ENCODE measurements around the gene DSCAML1. TPM values are rescaled to one million over a fixed set of nuclear protein-coding genes. Genes with fewer than 3 reads are reported as not detected.

Gene DSCAML1
- total RNA-seq, 1 experiment from 2014 or later: not detected

DNA sequence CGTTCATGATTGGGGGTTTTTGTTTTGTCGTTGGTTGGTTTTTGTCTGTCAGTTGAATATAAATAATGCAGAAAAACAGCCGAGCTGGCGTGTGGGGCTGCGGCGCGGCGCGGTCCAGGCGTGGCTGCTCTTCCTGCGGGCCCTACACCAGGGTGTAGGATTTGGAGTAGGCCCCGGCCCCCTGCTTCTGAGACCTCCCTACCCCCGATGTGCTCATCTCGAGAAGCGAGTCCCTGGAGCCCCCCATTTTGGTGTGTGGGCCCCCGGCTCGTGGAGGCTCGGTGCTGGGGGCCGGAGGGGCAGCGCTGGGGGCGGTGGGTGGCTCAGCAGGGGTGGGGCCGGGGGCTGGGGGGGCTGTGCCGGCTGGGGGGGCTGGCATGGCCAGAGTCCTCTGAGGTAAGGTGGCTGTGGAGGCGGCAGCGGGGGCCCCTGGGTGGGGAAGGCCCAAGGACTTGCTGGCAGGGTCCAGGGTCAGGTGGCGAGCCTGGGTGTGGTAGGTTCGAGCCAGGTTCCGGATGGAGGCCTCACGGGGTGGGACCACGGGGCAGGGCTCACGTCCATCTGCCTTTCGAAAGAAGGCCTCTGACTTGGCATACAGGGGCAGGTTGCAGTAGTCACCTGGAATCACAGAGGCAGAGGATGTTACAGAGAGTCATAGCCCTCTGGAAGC, 368.7 kb downstream of the DSCAML1 start (continued):
- TF ChIP-seq, protein P1, sequence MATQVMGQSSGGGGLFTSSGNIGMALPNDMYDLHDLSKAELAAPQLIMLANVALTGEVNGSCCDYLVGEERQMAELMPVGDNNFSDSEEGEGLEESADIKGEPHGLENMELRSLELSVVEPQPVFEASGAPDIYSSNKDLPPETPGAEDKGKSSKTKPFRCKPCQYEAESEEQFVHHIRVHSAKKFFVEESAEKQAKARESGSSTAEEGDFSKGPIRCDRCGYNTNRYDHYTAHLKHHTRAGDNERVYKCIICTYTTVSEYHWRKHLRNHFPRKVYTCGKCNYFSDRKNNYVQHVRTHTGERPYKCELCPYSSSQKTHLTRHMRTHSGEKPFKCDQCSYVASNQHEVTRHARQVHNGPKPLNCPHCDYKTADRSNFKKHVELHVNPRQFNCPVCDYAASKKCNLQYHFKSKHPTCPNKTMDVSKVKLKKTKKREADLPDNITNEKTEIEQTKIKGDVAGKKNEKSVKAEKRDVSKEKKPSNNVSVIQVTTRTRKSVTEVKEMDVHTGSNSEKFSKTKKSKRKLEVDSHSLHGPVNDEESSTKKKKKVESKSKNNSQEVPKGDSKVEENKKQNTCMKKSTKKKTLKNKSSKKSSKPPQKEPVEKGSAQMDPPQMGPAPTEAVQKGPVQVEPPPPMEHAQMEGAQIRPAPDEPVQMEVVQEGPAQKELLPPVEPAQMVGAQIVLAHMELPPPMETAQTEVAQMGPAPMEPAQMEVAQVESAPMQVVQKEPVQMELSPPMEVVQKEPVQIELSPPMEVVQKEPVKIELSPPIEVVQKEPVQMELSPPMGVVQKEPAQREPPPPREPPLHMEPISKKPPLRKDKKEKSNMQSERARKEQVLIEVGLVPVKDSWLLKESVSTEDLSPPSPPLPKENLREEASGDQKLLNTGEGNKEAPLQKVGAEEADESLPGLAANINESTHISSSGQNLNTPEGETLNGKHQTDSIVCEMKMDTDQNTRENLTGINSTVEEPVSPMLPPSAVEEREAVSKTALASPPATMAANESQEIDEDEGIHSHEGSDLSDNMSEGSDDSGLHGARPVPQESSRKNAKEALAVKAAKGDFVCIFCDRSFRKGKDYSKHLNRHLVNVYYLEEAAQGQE (IDR thresholded peaks at IDR 0.05; ENCODE audit: low read depth): no peak
- no peak for TF ChIP-seq EGR1 (IDR thresholded peaks at IDR 0.05; ENCODE audit: low read depth)
- TF ChIP-seq RAD21 (IDR thresholded peaks at IDR 0.05; ENCODE audit: low read depth): no peak
- TF ChIP-seq, protein P2, sequence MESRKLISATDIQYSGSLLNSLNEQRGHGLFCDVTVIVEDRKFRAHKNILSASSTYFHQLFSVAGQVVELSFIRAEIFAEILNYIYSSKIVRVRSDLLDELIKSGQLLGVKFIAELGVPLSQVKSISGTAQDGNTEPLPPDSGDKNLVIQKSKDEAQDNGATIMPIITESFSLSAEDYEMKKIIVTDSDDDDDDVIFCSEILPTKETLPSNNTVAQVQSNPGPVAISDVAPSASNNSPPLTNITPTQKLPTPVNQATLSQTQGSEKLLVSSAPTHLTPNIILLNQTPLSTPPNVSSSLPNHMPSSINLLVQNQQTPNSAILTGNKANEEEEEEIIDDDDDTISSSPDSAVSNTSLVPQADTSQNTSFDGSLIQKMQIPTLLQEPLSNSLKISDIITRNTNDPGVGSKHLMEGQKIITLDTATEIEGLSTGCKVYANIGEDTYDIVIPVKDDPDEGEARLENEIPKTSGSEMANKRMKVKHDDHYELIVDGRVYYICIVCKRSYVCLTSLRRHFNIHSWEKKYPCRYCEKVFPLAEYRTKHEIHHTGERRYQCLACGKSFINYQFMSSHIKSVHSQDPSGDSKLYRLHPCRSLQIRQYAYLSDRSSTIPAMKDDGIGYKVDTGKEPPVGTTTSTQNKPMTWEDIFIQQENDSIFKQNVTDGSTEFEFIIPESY (IDR thresholded peaks at IDR 0.05; ENCODE audit: extremely low read depth, insufficient replicate concordance, low read length): no peak
- no peak for TF ChIP-seq EZH2 (IDR thresholded peaks at IDR 0.05)
- TF ChIP-seq JUND (IDR thresholded peaks at IDR 0.05): no peak

DNA sequence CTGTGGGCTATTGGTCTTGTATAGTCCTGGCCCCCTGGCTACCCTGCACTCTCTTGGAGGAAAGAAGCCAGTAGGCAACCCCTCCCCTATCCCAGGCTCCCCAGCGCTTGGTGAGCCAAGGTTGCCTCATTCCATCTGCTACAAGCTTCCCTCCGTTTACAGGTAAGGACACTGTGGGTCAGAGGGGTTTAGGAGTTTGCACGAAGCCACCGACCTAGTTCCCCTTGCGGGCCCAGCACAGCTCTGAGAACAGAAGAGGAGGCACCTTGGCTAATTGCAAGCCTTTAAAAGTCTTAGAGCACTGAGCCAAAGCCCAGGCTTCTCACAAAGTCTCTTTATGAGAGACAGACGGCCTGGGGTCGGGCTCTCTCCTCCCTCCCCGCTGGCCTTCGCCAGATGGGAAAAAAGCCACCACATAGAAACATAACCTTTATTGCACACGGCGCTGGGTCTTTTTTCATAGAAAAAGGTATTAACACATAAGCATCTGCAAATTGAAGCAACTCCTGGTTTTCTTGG, 369.6 kb downstream of the DSCAML1 start:
- CTCF ChIA-PET: interaction anchor here (1.0 to 4.9 kb wide), 6 partner anchors 11 to 519 kb away, joined by 3 to 87 read pairs (median 10); no protein-coding TSS in a partner anchor
- intact Hi-C loops (cut with micrococcal nuclease): loop anchor here (2.0 to 10.0 kb wide), 2 partner anchors 381 to 517 kb away; no protein-coding TSS in a partner anchor
- no peak for TF ChIP-seq ELF1 (IDR thresholded peaks at IDR 0.05; ENCODE audit: borderline replicate concordance, low read depth)
- TF ChIP-seq, protein P3, sequence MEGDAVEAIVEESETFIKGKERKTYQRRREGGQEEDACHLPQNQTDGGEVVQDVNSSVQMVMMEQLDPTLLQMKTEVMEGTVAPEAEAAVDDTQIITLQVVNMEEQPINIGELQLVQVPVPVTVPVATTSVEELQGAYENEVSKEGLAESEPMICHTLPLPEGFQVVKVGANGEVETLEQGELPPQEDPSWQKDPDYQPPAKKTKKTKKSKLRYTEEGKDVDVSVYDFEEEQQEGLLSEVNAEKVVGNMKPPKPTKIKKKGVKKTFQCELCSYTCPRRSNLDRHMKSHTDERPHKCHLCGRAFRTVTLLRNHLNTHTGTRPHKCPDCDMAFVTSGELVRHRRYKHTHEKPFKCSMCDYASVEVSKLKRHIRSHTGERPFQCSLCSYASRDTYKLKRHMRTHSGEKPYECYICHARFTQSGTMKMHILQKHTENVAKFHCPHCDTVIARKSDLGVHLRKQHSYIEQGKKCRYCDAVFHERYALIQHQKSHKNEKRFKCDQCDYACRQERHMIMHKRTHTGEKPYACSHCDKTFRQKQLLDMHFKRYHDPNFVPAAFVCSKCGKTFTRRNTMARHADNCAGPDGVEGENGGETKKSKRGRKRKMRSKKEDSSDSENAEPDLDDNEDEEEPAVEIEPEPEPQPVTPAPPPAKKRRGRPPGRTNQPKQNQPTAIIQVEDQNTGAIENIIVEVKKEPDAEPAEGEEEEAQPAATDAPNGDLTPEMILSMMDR (IDR thresholded peaks at IDR 0.05 in 2 of 3, conservative IDR thresholded peaks at IDR 0.05 in 1 of 3; ENCODE audit: borderline replicate concordance in 1 of 3, insufficient read depth in 1 of 3, low read depth in 2 of 3, low read length in 2 of 3): no peak
- no peak for TF ChIP-seq TCF7L2 (IDR thresholded peaks at IDR 0.05; ENCODE audit: borderline replicate concordance, extremely low read depth, insufficient read depth, insufficient read length)
- TF ChIP-seq SP1 (IDR thresholded peaks at IDR 0.05; ENCODE audit: low read depth): no peak
- no peak for TF ChIP-seq EZH2phosphoT487 (IDR thresholded peaks at IDR 0.05; ENCODE audit: borderline replicate concordance)
- no peak for TF ChIP-seq EGR1 (IDR thresholded peaks at IDR 0.05; ENCODE audit: low read depth)
- no peak for TF ChIP-seq POLR2AphosphoS5 (IDR thresholded peaks at IDR 0.05; ENCODE audit: low read depth, low read length)
- no peak for TF ChIP-seq RAD21 (IDR thresholded peaks at IDR 0.05; ENCODE audit: low read depth)
- no peak for TF ChIP-seq SIN3A (IDR thresholded peaks at IDR 0.05; ENCODE audit: low read depth)
- no peak for TF ChIP-seq ZFX (IDR thresholded peaks at IDR 0.05)
- no peak for TF ChIP-seq YY1 (IDR thresholded peaks at IDR 0.05; ENCODE audit: extremely low read depth, insufficient replicate concordance, low read depth, low read length)
- no peak for TF ChIP-seq FOSL1 (IDR thresholded peaks at IDR 0.05; ENCODE audit: low read depth)
- no peak for TF ChIP-seq CEBPB (IDR thresholded peaks at IDR 0.05; ENCODE audit: low read depth)

More for the DNA sequence above, 369.6 kb downstream of the DSCAML1 start:
- no peak overlapping the region for H3K4me3 ChIP-seq (replicated peaks in 1 of 2; ENCODE audit: low read depth in 1 of 2, low read length in 2 of 2)
- H3K4me1 ChIP-seq (ENCODE audit: control insufficient read depth in 1 of 2, insufficient read depth in 2 of 2, low read length in 2 of 2): no peaks in the 10 kb centered on the region
- POLR2A ChIA-PET: no interaction called here
- BruUV-seq (replicated peaks): no TSS peak
- H3K9me3 ChIP-seq (ENCODE audit: control insufficient read depth in 1 of 2, insufficient read depth in 1 of 2, low read depth in 1 of 2, low read length in 2 of 2): no peaks in the 10 kb centered on the region
- H3K79me2 ChIP-seq (ENCODE audit: insufficient read depth, low read length): no peaks in the 10 kb centered on the region
- DNase-seq (ENCODE audit: low read depth, low spot score) (no peak), ATAC-seq (no peak)
- peaks cover 4% of the 10 kb centered on the region; the same call in 1 of the 2 replicates for H3K27me3 ChIP-seq (ENCODE audit: insufficient read depth, low read length)
- H3K27ac ChIP-seq (ENCODE audit: low read depth, low read length): no peak overlapping the region
- H3K9ac ChIP-seq (ENCODE audit: low read length): no peak overlapping the region
- RAD21 ChIA-PET (ENCODE audit: low non-redundant PET in 1 of 2, low total read pairs in 2 of 2, uncharacterized antibody in 2 of 2, unreplicated experiment in 2 of 2): interaction anchor here in 1 of 2 experiments (0.8 to 2.2 kb wide), 2 partner anchors 68 to 382 kb away, joined by 6 to 16 read pairs; no protein-coding TSS in a partner anchor
- no peaks in the 10 kb centered on the region for H4K20me1 ChIP-seq (ENCODE audit: insufficient read depth)
- H3K9me2 ChIP-seq (ENCODE audit: insufficient read depth): no peaks in the 10 kb centered on the region
- no peaks in the 10 kb centered on the region for H3K36me3 ChIP-seq (ENCODE audit: control insufficient read depth in 1 of 2, insufficient read depth in 2 of 2, low read length in 2 of 2)
- no peak overlapping the region for H2AFZ ChIP-seq (ENCODE audit: low read depth, low read length, poor library complexity, severe bottlenecking)
- no peak overlapping the region for H3K4me2 ChIP-seq (ENCODE audit: low read length)

All from HCT116 (cell line).